H9 (cell line): ENCODE measurements around the gene PTPRN2. TPM values are rescaled to one million over a fixed set of nuclear protein-coding genes. Genes with fewer than 3 reads are reported as not detected.

Experiments
- DNase-seq: peaks from one replicate; pipeline ENCODE4 v3.0.0-alpha.2; 2017
- H2AFZ ChIP-seq: one replicate; pipeline ENCODE4 v1.6.1; 2013; ENCODE audit warnings: mild to moderate bottlenecking, low read length, control low read depth, moderate library complexity
- H2AK5ac ChIP-seq: 2 replicates; pipeline ENCODE4 v1.6.1; 2013; ENCODE audit warnings: low read length, control low read depth, mixed read lengths; ENCODE audit not compliant: insufficient read length
- H2BK120ac ChIP-seq: one replicate; pipeline ENCODE4 v1.6.1; 2013; ENCODE audit warnings: low read depth, mild to moderate bottlenecking, low read length, control low read depth, inconsistent platforms; ENCODE audit not compliant: poor library complexity, severe bottlenecking
- H2BK12ac ChIP-seq: 2 replicates; pipeline ENCODE4 v1.6.1; 2013; ENCODE audit warnings: low read length, control low read depth, mixed read lengths, low read depth; ENCODE audit not compliant: insufficient read length
- H2BK15ac ChIP-seq: 2 replicates; pipeline ENCODE4 v1.6.1; 2013; ENCODE audit warnings: low read depth, low read length, control low read depth
- H2BK20ac ChIP-seq: one replicate; pipeline ENCODE4 v1.6.1; 2013; ENCODE audit warnings: low read depth, mild to moderate bottlenecking, low read length, control low read depth, inconsistent platforms; ENCODE audit not compliant: poor library complexity, severe bottlenecking
- H2BK5ac ChIP-seq: 2 replicates; pipeline ENCODE4 v1.6.1; 2013; ENCODE audit warnings: low read length, control low read depth, mixed read lengths; ENCODE audit not compliant: insufficient read length
- H3K14ac ChIP-seq: 2 replicates; pipeline ENCODE4 v1.6.1; 2013; ENCODE audit warnings: low read length, control low read depth; ENCODE audit not compliant: insufficient read depth
- H3K18ac ChIP-seq: 2 replicates; pipeline ENCODE4 v1.6.1; 2013; ENCODE audit warnings: low read depth, mild to moderate bottlenecking, mixed read lengths, low read length, control low read depth; ENCODE audit not compliant: insufficient read length
- H3K23ac ChIP-seq: 2 replicates; pipeline ENCODE4 v1.6.1; 2013; ENCODE audit warnings: low read length, control low read depth, mixed read lengths, low read depth; ENCODE audit not compliant: insufficient read length
- H3K23me2 ChIP-seq: 2 replicates; pipeline ENCODE4 v1.6.1; 2013; ENCODE audit warnings: low read depth, mild to moderate bottlenecking, mixed read lengths, low read length, control low read depth; ENCODE audit not compliant: insufficient read length, poor library complexity, severe bottlenecking
- H3K27ac ChIP-seq: 2 replicates; pipeline ENCODE4 v1.5.1; 2013; ENCODE audit warnings: low read length, control low read depth, mixed read lengths, low read depth; ENCODE audit not compliant: insufficient read length
- H3K27me3 ChIP-seq: 2 replicates; pipeline ENCODE4 v1.6.1; 2013; ENCODE audit warnings: low read length, control low read depth, inconsistent platforms; ENCODE audit not compliant: insufficient read depth
- H3K4ac ChIP-seq: 2 replicates; pipeline ENCODE4 v1.6.1; 2013; ENCODE audit warnings: low read depth, mild to moderate bottlenecking, control low read depth, inconsistent platforms, low read length, moderate library complexity
- H3K4me1 ChIP-seq: 2 replicates; pipeline ENCODE4 v1.6.1; 2013; ENCODE audit warnings: low read length, control low read depth, inconsistent platforms; ENCODE audit not compliant: insufficient read depth
- H3K4me2 ChIP-seq: 2 replicates; pipeline ENCODE4 v1.6.1; 2013; ENCODE audit warnings: low read length, control low read depth, mixed read lengths; ENCODE audit not compliant: insufficient read length, insufficient read depth
- H3K56ac ChIP-seq: 2 replicates; pipeline ENCODE4 v1.6.1; 2013; ENCODE audit warnings: low read depth, mild to moderate bottlenecking, mixed read lengths, low read length, control low read depth; ENCODE audit not compliant: insufficient read length
- H3K79me1 ChIP-seq: 2 replicates; pipeline ENCODE4 v1.6.1; 2013; ENCODE audit warnings: low read depth, mild to moderate bottlenecking, moderate library complexity, low read length, control low read depth, inconsistent platforms; ENCODE audit not compliant: insufficient read depth, poor library complexity, severe bottlenecking
- H3K79me2 ChIP-seq: 2 replicates; pipeline ENCODE4 v1.6.1; 2013; ENCODE audit warnings: low read length, control low read depth, inconsistent platforms; ENCODE audit not compliant: insufficient read depth
- H3K9ac ChIP-seq: 2 replicates; pipeline ENCODE4 v1.6.1; 2013; ENCODE audit warnings: low read length, control low read depth, mixed read lengths; ENCODE audit not compliant: insufficient read length; ENCODE audit errors: extremely low read depth
- H3K9me3 ChIP-seq: one replicate; pipeline ENCODE4 v1.6.1; 2013; ENCODE audit warnings: low read depth, low read length, inconsistent platforms; ENCODE audit not compliant: control insufficient read depth
- H3T11ph ChIP-seq: one replicate; pipeline ENCODE4 v1.6.1; 2013; ENCODE audit warnings: mild to moderate bottlenecking, low read length, control low read depth, inconsistent platforms
- H4K20me1 ChIP-seq: one replicate; pipeline ENCODE4 v1.6.1; 2013; ENCODE audit not compliant: control insufficient read depth, insufficient read length, insufficient read depth
- H4K5ac ChIP-seq: 2 replicates; pipeline ENCODE4 v1.6.1; 2013; ENCODE audit warnings: low read depth, mild to moderate bottlenecking, mixed read lengths, low read length, control low read depth; ENCODE audit not compliant: insufficient read length
- H4K8ac ChIP-seq: replicated peaks from 2 replicates; pipeline ENCODE4 v1.6.1; 2013; ENCODE audit warnings: low read length, control low read depth, mixed read lengths, low read depth; ENCODE audit not compliant: insufficient read length
- H4K91ac ChIP-seq: 2 replicates; pipeline ENCODE4 v1.6.1; 2013; ENCODE audit warnings: low read depth, mild to moderate bottlenecking, moderate library complexity, mixed read lengths, low read length, control low read depth; ENCODE audit not compliant: insufficient read length
- H3K27ac Mint-ChIP-seq, 3 experiments: 2 replicates in 2 of 3; 3 replicates in 1 of 3; pipeline ENCODE4 v1.8.0; 2020 to 2021; ENCODE audit warnings: mixed read lengths in 3 of 3, mild to moderate bottlenecking in 1 of 3, moderate library complexity in 1 of 3
- H3K27me3 Mint-ChIP-seq: 2 replicates; pipeline ENCODE4 v1.8.0; 2021; ENCODE audit warnings: low read depth, mild to moderate bottlenecking, moderate library complexity, mixed read lengths
- H3K36me3 Mint-ChIP-seq, 3 experiments: 2 replicates in 2 of 3; 3 replicates in 1 of 3; pipeline ENCODE4 v1.8.0; 2020 to 2021; ENCODE audit warnings: low read depth in 3 of 3, mixed read lengths in 3 of 3; ENCODE audit not compliant: insufficient read depth in 1 of 3
- H3K4me1 Mint-ChIP-seq, 2 experiments: 2 replicates each; pipeline ENCODE4 v1.8.0; 2020; ENCODE audit warnings: mixed read lengths in 2 of 2
- H3K4me3 Mint-ChIP-seq, 2 experiments: 2 replicates in 1 of 2; 3 replicates in 1 of 2; pipeline ENCODE4 v1.8.0; 2020 to 2021; ENCODE audit warnings: mild to moderate bottlenecking in 2 of 2, mixed read lengths in 2 of 2, moderate library complexity in 1 of 2
- H3K9me3 Mint-ChIP-seq, 2 experiments: 2 replicates in 1 of 2; 3 replicates in 1 of 2; pipeline ENCODE4 v1.8.0; 2020; ENCODE audit warnings: mild to moderate bottlenecking in 2 of 2, mixed read lengths in 2 of 2, moderate library complexity in 1 of 2
- WGBS: extraction: QIAGEN DNeasy Blood & Tissue Kit; methylation state at CpG from one replicate; pipeline ENCODE4 v1.1.7; 2013; ENCODE audit warnings: missing lambda C conversion rate, low lambda C conversion rate, mixed read lengths; ENCODE audit not compliant: insufficient read length; ENCODE audit errors: extremely low coverage; 5-methylcytosine and 5-hydroxymethylcytosine counted together
- total RNA-seq: library from RNA; stranded (reverse); gene quantifications from 2 replicates; pipeline ENCODE4 v1.2.1, GENCODE V29; 2021
- TF ChIP-seq, protein P1 (sequence below): fragments of 200-600 bp; sonication (generic); conservative IDR thresholded peaks from 3 replicates; pipeline ENCODE4 v1.8.0; 2021; ENCODE audit warnings: antibody characterized with exemption, mild to moderate bottlenecking

PTPRN2 gene
- total RNA-seq, 1 experiment from 2014 or later, result 5.2 TPM

DNA sequence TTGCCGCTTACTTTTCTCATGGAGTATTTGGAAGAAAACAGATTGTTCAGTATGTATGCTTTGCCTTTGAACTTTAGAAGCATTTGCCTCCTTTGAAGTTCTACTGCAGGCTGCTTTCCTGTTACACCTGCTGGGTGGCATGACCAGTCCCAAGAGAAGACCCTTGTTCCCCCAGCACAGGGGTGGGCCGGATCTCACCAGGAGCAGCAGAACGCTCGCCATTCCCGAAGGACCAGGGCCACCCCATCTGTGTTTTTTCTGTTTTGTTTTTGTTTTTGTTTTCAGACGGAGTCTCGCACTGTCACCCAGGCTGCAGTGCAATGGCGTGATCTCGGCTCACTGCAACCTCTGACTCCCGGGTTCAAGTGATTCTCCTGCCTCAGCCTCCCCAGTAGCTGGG lies 493.6 kb downstream of the PTPRN2 start:
- no peak overlapping the region for H4K5ac ChIP-seq
- H3K27ac ChIP-seq, result no peak overlapping the region
- H3K14ac ChIP-seq, result no peak overlapping the region
- H2AK5ac ChIP-seq, result no peak overlapping the region
- H2BK15ac ChIP-seq, result no peak overlapping the region
- Mint-ChIP-seq H3K36me3 (peaks cover 0 to 5% (median 0%) of the 10 kb centered on the region in 3 experiments; a peak in 2 of 7 replicates), H3K9me3 (peaks cover 0 to 2% of the 10 kb centered on the region in 2 experiments; a peak in 2 of 5 replicates), H3K4me1 (peaks cover 16 to 17% of the 10 kb centered on the region in 2 experiments), H3K27ac (no peak overlapping the region), H3K27me3 (peaks cover 8% of the 10 kb centered on the region), H3K4me3 (no peak overlapping the region)
- no peaks in the 10 kb centered on the region for H3K23me2 ChIP-seq
- no peak for DNase-seq
- TF ChIP-seq, protein P1, sequence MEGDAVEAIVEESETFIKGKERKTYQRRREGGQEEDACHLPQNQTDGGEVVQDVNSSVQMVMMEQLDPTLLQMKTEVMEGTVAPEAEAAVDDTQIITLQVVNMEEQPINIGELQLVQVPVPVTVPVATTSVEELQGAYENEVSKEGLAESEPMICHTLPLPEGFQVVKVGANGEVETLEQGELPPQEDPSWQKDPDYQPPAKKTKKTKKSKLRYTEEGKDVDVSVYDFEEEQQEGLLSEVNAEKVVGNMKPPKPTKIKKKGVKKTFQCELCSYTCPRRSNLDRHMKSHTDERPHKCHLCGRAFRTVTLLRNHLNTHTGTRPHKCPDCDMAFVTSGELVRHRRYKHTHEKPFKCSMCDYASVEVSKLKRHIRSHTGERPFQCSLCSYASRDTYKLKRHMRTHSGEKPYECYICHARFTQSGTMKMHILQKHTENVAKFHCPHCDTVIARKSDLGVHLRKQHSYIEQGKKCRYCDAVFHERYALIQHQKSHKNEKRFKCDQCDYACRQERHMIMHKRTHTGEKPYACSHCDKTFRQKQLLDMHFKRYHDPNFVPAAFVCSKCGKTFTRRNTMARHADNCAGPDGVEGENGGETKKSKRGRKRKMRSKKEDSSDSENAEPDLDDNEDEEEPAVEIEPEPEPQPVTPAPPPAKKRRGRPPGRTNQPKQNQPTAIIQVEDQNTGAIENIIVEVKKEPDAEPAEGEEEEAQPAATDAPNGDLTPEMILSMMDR, result no peak
- H3K4me1 ChIP-seq, result no peaks in the 10 kb centered on the region
- H3K56ac ChIP-seq, result no peak overlapping the region
- H2BK120ac ChIP-seq, result no peak overlapping the region
- no peak overlapping the region for H3T11ph ChIP-seq
- no peak overlapping the region for H4K91ac ChIP-seq
- no peaks in the 10 kb centered on the region for H3K9me3 ChIP-seq
- no peak overlapping the region for H3K9ac ChIP-seq
- H2AFZ ChIP-seq, result no peak overlapping the region
- no peak overlapping the region for H3K23ac ChIP-seq
- no peak overlapping the region for H4K8ac ChIP-seq
- H3K27me3 ChIP-seq, result no peaks in the 10 kb centered on the region
- no peak overlapping the region for H3K18ac ChIP-seq
- no peaks in the 10 kb centered on the region for H3K79me2 ChIP-seq
- H3K79me1 ChIP-seq, result no peaks in the 10 kb centered on the region
- no peaks in the 10 kb centered on the region for H4K20me1 ChIP-seq
- WGBS, result no CpG with 5 or more reads among the region's 10 CpGs
- no peak overlapping the region for H3K4ac ChIP-seq
- H2BK5ac ChIP-seq, result no peak overlapping the region
- H3K4me2 ChIP-seq, result no peak overlapping the region
- H2BK12ac ChIP-seq, result no peak overlapping the region
- no peak overlapping the region for H2BK20ac ChIP-seq
